Activated naive CD4-positive, alpha-beta T cell treated with anti-CD3 and anti-CD28 coated beads, Interleukin-2, amount 50 U/mL, for 72 hours (primary cell): ENCODE data around the gene DPP6. TPM values are rescaled to one million over a fixed set of nuclear protein-coding genes. Genes with fewer than 3 reads are reported as not detected.

Experiments
- ATAC-seq, 2 donors: fragments of 150-1000 bp; cut with Tn5 transposase; 2 replicates each; pipeline ENCODE4 v1.10.0; 2021; ENCODE audit warnings: mild to moderate bottlenecking in 2 of 2, moderate library complexity in 2 of 2
- DNase-seq, 2 donors: peaks; one replicate each; pipeline ENCODE4 v3.0.0; 2021 to 2022; ENCODE audit warnings: low spot score in 2 of 2
- H3K27ac Mint-ChIP-seq, 2 donors: one replicate each; pipeline ENCODE4 v1.8.0; 2022; ENCODE audit warnings: mild to moderate bottlenecking in 2 of 2, mixed read lengths in 2 of 2
- H3K36me3 Mint-ChIP-seq, 2 donors: one replicate each; pipeline ENCODE4 v1.8.0; 2022; ENCODE audit warnings: mixed read lengths in 2 of 2
- H3K9me3 Mint-ChIP-seq, 2 donors: one replicate each; pipeline ENCODE4 v1.8.0; 2022; ENCODE audit warnings: mixed read lengths in 2 of 2
- total RNA-seq, 2 donors: library from RNA; stranded (reverse); gene quantifications; one replicate each; pipeline ENCODE4 v1.2.3, GENCODE V29; 2022

DPP6 gene
- total RNA-seq, 2 donors from 2014 or later: not detected

- no peak overlapping the region for H3K27ac Mint-ChIP-seq
- ATAC-seq: no peak
- H3K36me3 Mint-ChIP-seq: no peaks in the 10 kb centered on the region
- no peak for DNase-seq
- H3K9me3 Mint-ChIP-seq: peaks cover 9 to 25% of the 10 kb centered on the region in 2 donors
Measured at GRCh38 chr7:154579711-154580110, 527.5 kb downstream of the DPP6 start.

GRCh38 chr7:154581251-154581890 is 529.2 kb downstream of the DPP6 start:
- no peak for ATAC-seq

GRCh38 chr7:154583454-154583853 is 531.3 kb downstream of the DPP6 start:
- ATAC-seq (no peak), DNase-seq (no peak)
- Mint-ChIP-seq H3K9me3 (peaks cover 0 to 18% of the 10 kb centered on the region in 2 donors), H3K36me3 (no peaks in the 10 kb centered on the region), H3K27ac (no peak overlapping the region)

More at GRCh38 chr7:154581251-154581890, 529.2 kb downstream of the DPP6 start:
- Mint-ChIP-seq H3K9me3 (peaks cover 6 to 23% of the 10 kb centered on the region in 2 donors), H3K36me3 (no peaks in the 10 kb centered on the region), H3K27ac (no peak overlapping the region)
- DNase-seq: no peak

- Mint-ChIP-seq H3K9me3 (peaks cover 0 to 18% of the 10 kb centered on the region in 2 donors), H3K36me3 (no peaks in the 10 kb centered on the region), H3K27ac (peak overlapping the region in 1 of 2 donors; percentile 58)
- ATAC-seq: no peak
- DNase-seq: no peak
Measured at GRCh38 chr7:154584352-154585252, 532.4 kb downstream of the DPP6 start.

GRCh38 chr7:154587792-154588191 is 535.6 kb downstream of the DPP6 start:
- DNase-seq (no peak), ATAC-seq (no peak)
- Mint-ChIP-seq H3K36me3 (peaks cover 0 to 4% of the 10 kb centered on the region in 2 donors), H3K9me3 (peaks cover 11 to 19% of the 10 kb centered on the region in 2 donors), H3K27ac (no peak overlapping the region)

- ATAC-seq (no peak), DNase-seq (no peak)
- Mint-ChIP-seq H3K9me3 (peaks cover 11% of the 10 kb centered on the region in 2 donors), H3K36me3 (peaks cover 0 to 4% of the 10 kb centered on the region in 2 donors), H3K27ac (no peak overlapping the region)
Measured at GRCh38 chr7:154591544-154591943, 539.3 kb downstream of the DPP6 start.

GRCh38 chr7:154592388-154592787 is 540.2 kb downstream of the DPP6 start:
- DNase-seq (no peak), ATAC-seq (no peak)
- Mint-ChIP-seq H3K27ac (no peak overlapping the region), H3K9me3 (peaks cover 11% of the 10 kb centered on the region in 2 donors), H3K36me3 (peaks cover 0 to 4% of the 10 kb centered on the region in 2 donors)

- Mint-ChIP-seq H3K36me3 (no peaks in the 10 kb centered on the region), H3K9me3 (peaks cover 0 to 12% of the 10 kb centered on the region in 2 donors), H3K27ac (no peak overlapping the region)
- ATAC-seq (no peak), DNase-seq (no peak)
Measured at GRCh38 chr7:154598396-154598795, 546.2 kb downstream of the DPP6 start.

- ATAC-seq (no peak), DNase-seq (no peak)
- peaks cover 0 to 12% of the 10 kb centered on the region in 2 donors for H3K9me3 Mint-ChIP-seq
- no peak overlapping the region for H3K27ac Mint-ChIP-seq
- no peaks in the 10 kb centered on the region for H3K36me3 Mint-ChIP-seq
Measured at GRCh38 chr7:154598864-154599263, 546.7 kb downstream of the DPP6 start.

- ATAC-seq (no peak), DNase-seq (no peak)
- Mint-ChIP-seq H3K36me3 (no peaks in the 10 kb centered on the region), H3K9me3 (peaks cover 0 to 13% of the 10 kb centered on the region in 2 donors), H3K27ac (no peak overlapping the region)
Measured at GRCh38 chr7:154610903-154611302, 558.7 kb downstream of the DPP6 start.

- H3K9me3 Mint-ChIP-seq: peaks cover 4 to 14% of the 10 kb centered on the region in 2 donors
- DNase-seq (no peak), ATAC-seq (no peak)
- no peak overlapping the region for H3K27ac Mint-ChIP-seq
- H3K36me3 Mint-ChIP-seq: no peaks in the 10 kb centered on the region
Measured at GRCh38 chr7:154613811-154614210, 561.6 kb downstream of the DPP6 start.

GRCh38 chr7:154620141-154620755 is 568.0 kb downstream of the DPP6 start:
- no peak overlapping the region for H3K27ac Mint-ChIP-seq
- no peak for ATAC-seq
- H3K9me3 Mint-ChIP-seq: peaks cover 13 to 21% of the 10 kb centered on the region in 2 donors
- H3K36me3 Mint-ChIP-seq: peaks cover 0 to 4% of the 10 kb centered on the region in 2 donors
- DNase-seq: no peak

- no peak for ATAC-seq
- peaks cover 14 to 20% of the 10 kb centered on the region in 2 donors for H3K9me3 Mint-ChIP-seq
- H3K27ac Mint-ChIP-seq: no peak overlapping the region
- H3K36me3 Mint-ChIP-seq: peaks cover 4 to 5% of the 10 kb centered on the region in 2 donors
- DNase-seq: no peak
Measured at GRCh38 chr7:154623399-154623798, 571.2 kb downstream of the DPP6 start.

- Mint-ChIP-seq H3K9me3 (peaks cover 25 to 30% of the 10 kb centered on the region in 2 donors), H3K36me3 (peaks cover 4 to 5% of the 10 kb centered on the region in 2 donors)
Measured at GRCh38 chr7:154627646-154628290, 575.6 kb downstream of the DPP6 start.

GRCh38 chr7:154628556-154628955 is 576.4 kb downstream of the DPP6 start:
- H3K27ac Mint-ChIP-seq: no peak overlapping the region
- H3K36me3 Mint-ChIP-seq: peaks cover 4 to 5% of the 10 kb centered on the region in 2 donors
- no peak for ATAC-seq
- no peak for DNase-seq
- H3K9me3 Mint-ChIP-seq: peaks cover 25 to 27% of the 10 kb centered on the region in 2 donors

More at GRCh38 chr7:154627646-154628290, 575.6 kb downstream of the DPP6 start:
- no peak for ATAC-seq
- no peak overlapping the region for H3K27ac Mint-ChIP-seq
- no peak for DNase-seq

- H3K27ac Mint-ChIP-seq: no peak overlapping the region
- peaks cover 4 to 5% of the 10 kb centered on the region in 2 donors for H3K36me3 Mint-ChIP-seq
- ATAC-seq: no peak
- DNase-seq: no peak
- H3K9me3 Mint-ChIP-seq: peaks cover 25 to 32% of the 10 kb centered on the region in 2 donors
Measured at GRCh38 chr7:154631162-154631561, 579.0 kb downstream of the DPP6 start.
